K562 (cell line): ENCODE data around the gene GYG1. TPM values are rescaled to one million over a fixed set of nuclear protein-coding genes. Genes with fewer than 3 reads are reported as not detected.

Source experiments
- NRF1 ChIP-seq, 2 experiments: fragments of 450-650 bp; IDR thresholded peaks in 1 of 2; conservative IDR thresholded peaks in 1 of 2; 2 replicates each; pipeline ENCODE4 v1.6.1; 2014; ENCODE audit warnings: mild to moderate bottlenecking in 2 of 2
- PHF20 ChIP-seq: fragments of 450-650 bp; IDR thresholded peaks from 2 replicates; pipeline ENCODE4 v1.6.1; 2018; ENCODE audit not compliant: partially characterized antibody
- RBM39 ChIP-seq: fragments of 200-400 bp; formaldehyde crosslinking; optimal IDR thresholded peaks from 2 replicates; pipeline ENCODE3; 2018; ENCODE audit warnings: low read depth, low read length
- SAP30 ChIP-seq: fragments of 200-600 bp; sonication (generic); IDR thresholded peaks from 2 replicates; pipeline ENCODE4 v1.6.1; 2012; ENCODE audit warnings: borderline replicate concordance, low read depth, mild to moderate bottlenecking, moderate library complexity, low read length, control low read depth, inconsistent platforms; ENCODE audit not compliant: insufficient read depth, poor library complexity, severe bottlenecking
- SNRNP70 ChIP-seq: fragments of 200-400 bp; formaldehyde crosslinking; optimal IDR thresholded peaks from 2 replicates; pipeline ENCODE3; 2017; ENCODE audit warnings: low read depth, low read length
- TEAD1 ChIP-seq, 2 experiments: fragments of 450-650 bp in 1 of 2; sonication (generic) in 1 of 2; formaldehyde crosslinking; IDR thresholded peaks; 2 replicates each; pipeline versions ENCODE4 v1.4.0 to v1.8.0; 2020 to 2022; ENCODE audit warnings: mild to moderate bottlenecking in 2 of 2, missing genetic modification reagents in 1 of 2
- TGIF2 ChIP-seq: sonication (generic); formaldehyde crosslinking; IDR thresholded peaks from 2 replicates; pipeline ENCODE4 v1.8.1; 2022; ENCODE audit warnings: mild to moderate bottlenecking, missing genetic modification reagents, moderate library complexity
- YY1 ChIP-seq, 3 experiments: IDR thresholded peaks; 2 replicates each; pipeline ENCODE4 v1.6.1; 2011; ENCODE audit warnings: low read length in 2 of 3, mild to moderate bottlenecking in 2 of 3, moderate library complexity in 2 of 3, borderline replicate concordance in 1 of 3, control low read depth in 1 of 3, low read depth in 1 of 3; ENCODE audit not compliant: insufficient read depth in 3 of 3, insufficient replicate concordance in 2 of 3, control insufficient read depth in 1 of 3, insufficient read length in 1 of 3; ENCODE audit errors: extremely low read depth in 1 of 3
- ZNF174 ChIP-seq: fragments of 250-450 bp; sonication (Bioruptor Pico); IDR thresholded peaks from 2 replicates; pipeline ENCODE4 v1.4.0; 2020; ENCODE audit warnings: mild to moderate bottlenecking
- ZNF274 ChIP-seq: IDR thresholded peaks from 2 replicates; pipeline ENCODE4 v1.6.1; 2011; ENCODE audit warnings: low read depth, mild to moderate bottlenecking, low read length, moderate library complexity, borderline replicate concordance
- polyA plus RNA-seq, 8 experiments: library from polyadenylated mRNA; depleted of rRNA in 4 of 8; stranded (reverse) in 5 of 8; unstranded in 3 of 8; fragments of >200 nt; fragmentation: Nextera tagmentation in 2 of 8; fragmentation: Illumina TruSeq in 1 of 8; extraction: Ambion mirVana in 2 of 8; extraction: Trizol in 1 of 8; gene quantifications; 2 replicates each; pipeline versions ENCODE4 v1.2.1 to v1.2.3, GENCODE V29; 2011 to 2014; ENCODE audit warnings: inconsistent platforms in 1 of 8, missing spikeins in 1 of 8
- total RNA-seq, 7 experiments: library from RNA; depleted of rRNA in 6 of 7; stranded (reverse); fragments of >200 nt in 6 of 7; fragmentation: Illumina TruSeq in 2 of 7; extraction: Trizol in 2 of 7; gene quantifications; 2 replicates each; pipeline versions ENCODE4 v1.2.1 to v1.2.3, GENCODE V29; 2011 to 2021; ENCODE audit warnings: low replicate concordance in 1 of 7
- TF ChIP-seq, protein P1 (sequence below): fragments of 450-650 bp; IDR thresholded peaks from 2 replicates; pipeline ENCODE4 v1.7.0; 2016; ENCODE audit warnings: borderline replicate concordance
- TF ChIP-seq, protein P2 (sequence below): fragments of 450-650 bp; formaldehyde crosslinking; IDR thresholded peaks from 2 replicates; pipeline ENCODE4 v1.4.0; 2022; ENCODE audit warnings: missing genetic modification characterization
- TF ChIP-seq, protein P3 (sequence below): sonication (generic); formaldehyde crosslinking; IDR thresholded peaks from 2 replicates; pipeline ENCODE4 v1.8.0; 2022; ENCODE audit warnings: mild to moderate bottlenecking, missing genetic modification reagents
- TF ChIP-seq, protein P4 (sequence below): fragments of 250-450 bp; sonication (Bioruptor Pico); IDR thresholded peaks from 2 replicates; pipeline ENCODE4 v1.9.0; 2021; ENCODE audit warnings: mild to moderate bottlenecking, inconsistent platforms

GYG1 gene
- total and polyA plus RNA-seq, 9 of the 15 experiments (the other 6 are each of a cell fraction or from before 2014, with no cell fraction given) = 14.6 to 38.4 (median 24.6) TPM

DNA sequence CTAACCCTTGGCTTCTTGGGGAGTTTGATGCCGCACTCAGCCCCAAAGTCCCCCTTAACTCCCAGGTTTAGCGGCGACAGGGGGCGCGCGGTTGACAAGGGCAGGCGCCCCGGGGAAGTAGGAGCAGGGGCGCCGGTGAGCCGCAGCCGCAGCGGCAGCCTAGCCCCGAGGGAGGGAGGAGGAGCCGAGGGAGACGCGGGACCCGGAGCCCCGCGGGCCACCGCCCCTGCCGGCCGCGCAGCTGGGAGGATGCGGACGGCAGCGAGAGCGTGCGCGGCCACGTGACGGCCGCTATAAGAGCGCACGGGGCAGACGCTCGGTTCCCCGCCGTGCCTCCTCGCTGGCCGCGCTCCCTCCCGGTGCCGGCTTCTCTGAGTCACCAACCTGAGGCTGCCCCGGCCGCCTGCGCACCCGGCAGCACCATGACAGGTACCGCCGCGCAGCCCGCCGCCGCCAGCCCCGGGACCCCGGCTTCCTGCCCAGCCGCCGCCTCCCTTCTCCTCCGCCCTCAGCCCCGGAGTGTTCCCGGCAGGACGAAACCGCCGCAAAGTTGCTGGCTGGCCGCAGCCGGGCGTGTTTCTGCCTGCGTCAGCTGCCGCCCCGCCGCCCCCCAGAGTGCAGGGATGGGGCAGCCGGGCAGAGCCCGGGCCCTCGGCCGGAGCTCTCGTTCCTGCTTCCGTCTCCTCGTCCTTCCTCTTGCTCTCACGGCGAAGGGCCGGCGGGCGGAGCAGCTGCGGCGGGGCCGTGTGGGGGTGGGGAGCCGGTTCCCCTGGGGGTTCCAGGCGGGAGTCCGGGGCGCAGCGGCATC is at the start of gene GYG1 (continued):
- TF ChIP-seq SNRNP70 = no peak
- TF ChIP-seq, protein P1, sequence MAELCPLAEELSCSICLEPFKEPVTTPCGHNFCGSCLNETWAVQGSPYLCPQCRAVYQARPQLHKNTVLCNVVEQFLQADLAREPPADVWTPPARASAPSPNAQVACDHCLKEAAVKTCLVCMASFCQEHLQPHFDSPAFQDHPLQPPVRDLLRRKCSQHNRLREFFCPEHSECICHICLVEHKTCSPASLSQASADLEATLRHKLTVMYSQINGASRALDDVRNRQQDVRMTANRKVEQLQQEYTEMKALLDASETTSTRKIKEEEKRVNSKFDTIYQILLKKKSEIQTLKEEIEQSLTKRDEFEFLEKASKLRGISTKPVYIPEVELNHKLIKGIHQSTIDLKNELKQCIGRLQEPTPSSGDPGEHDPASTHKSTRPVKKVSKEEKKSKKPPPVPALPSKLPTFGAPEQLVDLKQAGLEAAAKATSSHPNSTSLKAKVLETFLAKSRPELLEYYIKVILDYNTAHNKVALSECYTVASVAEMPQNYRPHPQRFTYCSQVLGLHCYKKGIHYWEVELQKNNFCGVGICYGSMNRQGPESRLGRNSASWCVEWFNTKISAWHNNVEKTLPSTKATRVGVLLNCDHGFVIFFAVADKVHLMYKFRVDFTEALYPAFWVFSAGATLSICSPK = no peak
- TF ChIP-seq, protein P2, sequence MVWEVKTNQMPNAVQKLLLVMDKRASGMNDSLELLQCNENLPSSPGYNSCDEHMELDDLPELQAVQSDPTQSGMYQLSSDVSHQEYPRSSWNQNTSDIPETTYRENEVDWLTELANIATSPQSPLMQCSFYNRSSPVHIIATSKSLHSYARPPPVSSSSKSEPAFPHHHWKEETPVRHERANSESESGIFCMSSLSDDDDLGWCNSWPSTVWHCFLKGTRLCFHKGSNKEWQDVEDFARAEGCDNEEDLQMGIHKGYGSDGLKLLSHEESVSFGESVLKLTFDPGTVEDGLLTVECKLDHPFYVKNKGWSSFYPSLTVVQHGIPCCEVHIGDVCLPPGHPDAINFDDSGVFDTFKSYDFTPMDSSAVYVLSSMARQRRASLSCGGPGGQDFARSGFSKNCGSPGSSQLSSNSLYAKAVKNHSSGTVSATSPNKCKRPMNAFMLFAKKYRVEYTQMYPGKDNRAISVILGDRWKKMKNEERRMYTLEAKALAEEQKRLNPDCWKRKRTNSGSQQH (CRISPR knock-in tag) = no peak
- 0 out of 4 replicates have a peak, but pooled peaks of 1 of the 2 experiments have one; percentile 49 for TF ChIP-seq TEAD1 (CRISPR knock-in tag; IDR thresholded peaks at IDR 0.05)
- TF ChIP-seq YY1 (IDR thresholded peaks at IDR 0.05; ENCODE audit: borderline replicate concordance in 1 of 3, control insufficient read depth in 1 of 3, extremely low read depth in 1 of 3, insufficient read depth in 3 of 3, insufficient read length in 1 of 3, insufficient replicate concordance in 2 of 3, low read depth in 1 of 3, low read length in 2 of 3) = peak in 2 of 3 experiments; percentile 52 to 58
- TF ChIP-seq ZNF274 = no peak
- peak; percentile 12 for TF ChIP-seq SAP30
- TF ChIP-seq PHF20 = peak; percentile 27
- no peak for TF ChIP-seq RBM39
- peak; percentile 87 to 89 for TF ChIP-seq NRF1 (conservative IDR thresholded peaks at IDR 0.05 in 1 of 2, IDR thresholded peaks at IDR 0.05 in 1 of 2)
- TF ChIP-seq, protein P3, sequence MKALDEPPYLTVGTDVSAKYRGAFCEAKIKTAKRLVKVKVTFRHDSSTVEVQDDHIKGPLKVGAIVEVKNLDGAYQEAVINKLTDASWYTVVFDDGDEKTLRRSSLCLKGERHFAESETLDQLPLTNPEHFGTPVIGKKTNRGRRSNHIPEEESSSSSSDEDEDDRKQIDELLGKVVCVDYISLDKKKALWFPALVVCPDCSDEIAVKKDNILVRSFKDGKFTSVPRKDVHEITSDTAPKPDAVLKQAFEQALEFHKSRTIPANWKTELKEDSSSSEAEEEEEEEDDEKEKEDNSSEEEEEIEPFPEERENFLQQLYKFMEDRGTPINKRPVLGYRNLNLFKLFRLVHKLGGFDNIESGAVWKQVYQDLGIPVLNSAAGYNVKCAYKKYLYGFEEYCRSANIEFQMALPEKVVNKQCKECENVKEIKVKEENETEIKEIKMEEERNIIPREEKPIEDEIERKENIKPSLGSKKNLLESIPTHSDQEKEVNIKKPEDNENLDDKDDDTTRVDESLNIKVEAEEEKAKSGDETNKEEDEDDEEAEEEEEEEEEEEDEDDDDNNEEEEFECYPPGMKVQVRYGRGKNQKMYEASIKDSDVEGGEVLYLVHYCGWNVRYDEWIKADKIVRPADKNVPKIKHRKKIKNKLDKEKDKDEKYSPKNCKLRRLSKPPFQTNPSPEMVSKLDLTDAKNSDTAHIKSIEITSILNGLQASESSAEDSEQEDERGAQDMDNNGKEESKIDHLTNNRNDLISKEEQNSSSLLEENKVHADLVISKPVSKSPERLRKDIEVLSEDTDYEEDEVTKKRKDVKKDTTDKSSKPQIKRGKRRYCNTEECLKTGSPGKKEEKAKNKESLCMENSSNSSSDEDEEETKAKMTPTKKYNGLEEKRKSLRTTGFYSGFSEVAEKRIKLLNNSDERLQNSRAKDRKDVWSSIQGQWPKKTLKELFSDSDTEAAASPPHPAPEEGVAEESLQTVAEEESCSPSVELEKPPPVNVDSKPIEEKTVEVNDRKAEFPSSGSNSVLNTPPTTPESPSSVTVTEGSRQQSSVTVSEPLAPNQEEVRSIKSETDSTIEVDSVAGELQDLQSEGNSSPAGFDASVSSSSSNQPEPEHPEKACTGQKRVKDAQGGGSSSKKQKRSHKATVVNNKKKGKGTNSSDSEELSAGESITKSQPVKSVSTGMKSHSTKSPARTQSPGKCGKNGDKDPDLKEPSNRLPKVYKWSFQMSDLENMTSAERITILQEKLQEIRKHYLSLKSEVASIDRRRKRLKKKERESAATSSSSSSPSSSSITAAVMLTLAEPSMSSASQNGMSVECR (CRISPR knock-in tag) = peak; percentile 77; the same call in 1 of the 2 replicates
- TF ChIP-seq, protein P4, sequence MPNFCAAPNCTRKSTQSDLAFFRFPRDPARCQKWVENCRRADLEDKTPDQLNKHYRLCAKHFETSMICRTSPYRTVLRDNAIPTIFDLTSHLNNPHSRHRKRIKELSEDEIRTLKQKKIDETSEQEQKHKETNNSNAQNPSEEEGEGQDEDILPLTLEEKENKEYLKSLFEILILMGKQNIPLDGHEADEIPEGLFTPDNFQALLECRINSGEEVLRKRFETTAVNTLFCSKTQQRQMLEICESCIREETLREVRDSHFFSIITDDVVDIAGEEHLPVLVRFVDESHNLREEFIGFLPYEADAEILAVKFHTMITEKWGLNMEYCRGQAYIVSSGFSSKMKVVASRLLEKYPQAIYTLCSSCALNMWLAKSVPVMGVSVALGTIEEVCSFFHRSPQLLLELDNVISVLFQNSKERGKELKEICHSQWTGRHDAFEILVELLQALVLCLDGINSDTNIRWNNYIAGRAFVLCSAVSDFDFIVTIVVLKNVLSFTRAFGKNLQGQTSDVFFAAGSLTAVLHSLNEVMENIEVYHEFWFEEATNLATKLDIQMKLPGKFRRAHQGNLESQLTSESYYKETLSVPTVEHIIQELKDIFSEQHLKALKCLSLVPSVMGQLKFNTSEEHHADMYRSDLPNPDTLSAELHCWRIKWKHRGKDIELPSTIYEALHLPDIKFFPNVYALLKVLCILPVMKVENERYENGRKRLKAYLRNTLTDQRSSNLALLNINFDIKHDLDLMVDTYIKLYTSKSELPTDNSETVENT (CRISPR knock-in tag) = peak; percentile 31; the same call in 1 of the 2 replicates
- TF ChIP-seq ZNF174 = no peak
- TF ChIP-seq TGIF2 (CRISPR knock-in tag) = no peak
